Ascending aorta (tissue), 2 donors: Measurements from ENCODE around the gene AACS. TPM values are rescaled to one million over a fixed set of nuclear protein-coding genes. Genes with fewer than 3 reads are reported as not detected.

ENCODE experiments used
- DNase-seq, 2 donors: peaks; one replicate each; pipeline ENCODE4 v3.0.0-alpha.2; 2019; ENCODE audit warnings: low spot score in 2 of 2
- H3K27ac ChIP-seq, 2 donors: fragments of 200-600 bp; sonication (generic); one replicate each; pipeline ENCODE4 v1.5.1; 2016 to 2017; ENCODE audit warnings: mild to moderate bottlenecking in 1 of 2
- H3K27me3 ChIP-seq: fragments of 200-600 bp; sonication (generic); one replicate; pipeline ENCODE4 v1.5.1; 2017
- H3K36me3 ChIP-seq, 2 donors: fragments of 200-600 bp; sonication (generic); one replicate each; pipeline ENCODE4 v1.5.1; 2016
- H3K4me1 ChIP-seq, 2 donors: fragments of 200-600 bp; sonication (generic); one replicate each; pipeline ENCODE4 v1.5.1; 2016 to 2017; ENCODE audit warnings: mild to moderate bottlenecking in 1 of 2
- H3K4me3 ChIP-seq, 2 donors: fragments of 200-600 bp; sonication (generic); one replicate each; pipeline ENCODE4 v1.5.1; 2016 to 2017; ENCODE audit warnings: mild to moderate bottlenecking in 1 of 2
- H3K9me3 ChIP-seq, 2 donors: fragments of 200-600 bp; sonication (generic); one replicate each; pipeline ENCODE4 v1.5.1; 2016
- intact Hi-C: fragments of 100-400 bp; cut with DNase I; formaldehyde crosslinking; loops from one replicate; pipeline ENCODE4 v1.15.1; 2023
- total RNA-seq: library from RNA; depleted of rRNA; stranded (reverse); fragments of >200 nt; gene quantifications from one replicate; pipeline ENCODE4 v1.1.0, GENCODE V29; 2016
- TF ChIP-seq, protein P1 (sequence below), 3 experiments: fragments of 200-600 bp in 2 of 3; fragments of 450-650 bp in 1 of 3; sonication (generic) in 2 of 3; IDR thresholded peaks; one replicate each; pipeline ENCODE4 v1.5.1; 2016 to 2019; ENCODE audit warnings: antibody characterized with exemption in 3 of 3, mild to moderate bottlenecking in 1 of 3, moderate library complexity in 1 of 3

Gene AACS
- total RNA-seq, 1 donor from 2014 or later: 7.0 TPM

DNA sequence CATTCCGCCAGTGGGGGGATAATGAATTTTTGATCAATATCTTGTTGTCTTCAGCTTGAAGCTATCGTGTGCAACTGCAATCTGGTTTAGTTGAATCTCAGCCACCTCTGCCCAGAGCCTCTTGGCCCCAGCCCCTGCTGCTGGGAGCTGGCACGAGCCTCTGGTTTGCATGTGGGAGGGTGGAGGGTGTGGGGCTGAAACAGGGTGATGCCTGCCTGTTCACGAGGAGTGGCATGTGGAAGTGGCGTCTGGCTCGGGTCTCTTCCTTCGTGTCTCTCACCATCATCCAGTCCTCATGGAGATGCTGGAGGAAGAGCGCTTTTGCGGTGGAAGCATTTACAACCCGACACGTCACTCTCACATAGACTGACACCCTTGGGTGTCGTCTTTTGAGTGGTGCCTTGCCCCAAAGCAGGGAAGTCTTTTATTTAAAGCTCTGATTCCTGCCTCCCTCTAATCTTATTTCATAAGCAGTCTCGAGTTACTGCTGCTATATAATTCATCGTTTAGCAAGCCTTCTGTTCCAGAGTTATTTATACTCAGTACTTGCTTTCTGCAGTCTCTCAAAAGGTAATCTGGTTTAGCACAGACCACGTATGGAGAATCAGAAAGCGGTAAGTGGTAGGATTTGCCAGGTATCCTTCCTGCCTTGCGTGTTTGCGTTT is 64.5 kb downstream of the AACS start:
- H3K9me3 ChIP-seq: no peaks in the 10 kb centered on the region
- H3K36me3 ChIP-seq: peaks cover 3 to 11% of the 10 kb centered on the region in 2 donors
- DNase-seq: no peak
- peak overlapping the region; percentile 50 to 59 for H3K27ac ChIP-seq
- no peaks in the 10 kb centered on the region for H3K27me3 ChIP-seq
- intact Hi-C loops: no loop called here
- TF ChIP-seq, protein P1, sequence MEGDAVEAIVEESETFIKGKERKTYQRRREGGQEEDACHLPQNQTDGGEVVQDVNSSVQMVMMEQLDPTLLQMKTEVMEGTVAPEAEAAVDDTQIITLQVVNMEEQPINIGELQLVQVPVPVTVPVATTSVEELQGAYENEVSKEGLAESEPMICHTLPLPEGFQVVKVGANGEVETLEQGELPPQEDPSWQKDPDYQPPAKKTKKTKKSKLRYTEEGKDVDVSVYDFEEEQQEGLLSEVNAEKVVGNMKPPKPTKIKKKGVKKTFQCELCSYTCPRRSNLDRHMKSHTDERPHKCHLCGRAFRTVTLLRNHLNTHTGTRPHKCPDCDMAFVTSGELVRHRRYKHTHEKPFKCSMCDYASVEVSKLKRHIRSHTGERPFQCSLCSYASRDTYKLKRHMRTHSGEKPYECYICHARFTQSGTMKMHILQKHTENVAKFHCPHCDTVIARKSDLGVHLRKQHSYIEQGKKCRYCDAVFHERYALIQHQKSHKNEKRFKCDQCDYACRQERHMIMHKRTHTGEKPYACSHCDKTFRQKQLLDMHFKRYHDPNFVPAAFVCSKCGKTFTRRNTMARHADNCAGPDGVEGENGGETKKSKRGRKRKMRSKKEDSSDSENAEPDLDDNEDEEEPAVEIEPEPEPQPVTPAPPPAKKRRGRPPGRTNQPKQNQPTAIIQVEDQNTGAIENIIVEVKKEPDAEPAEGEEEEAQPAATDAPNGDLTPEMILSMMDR (IDR thresholded peaks at IDR 0.05): no peak
- peak overlapping the region in 1 of 2 donors; percentile 32 for H3K4me3 ChIP-seq
- H3K4me1 ChIP-seq: no peaks in the 10 kb centered on the region

DNA sequence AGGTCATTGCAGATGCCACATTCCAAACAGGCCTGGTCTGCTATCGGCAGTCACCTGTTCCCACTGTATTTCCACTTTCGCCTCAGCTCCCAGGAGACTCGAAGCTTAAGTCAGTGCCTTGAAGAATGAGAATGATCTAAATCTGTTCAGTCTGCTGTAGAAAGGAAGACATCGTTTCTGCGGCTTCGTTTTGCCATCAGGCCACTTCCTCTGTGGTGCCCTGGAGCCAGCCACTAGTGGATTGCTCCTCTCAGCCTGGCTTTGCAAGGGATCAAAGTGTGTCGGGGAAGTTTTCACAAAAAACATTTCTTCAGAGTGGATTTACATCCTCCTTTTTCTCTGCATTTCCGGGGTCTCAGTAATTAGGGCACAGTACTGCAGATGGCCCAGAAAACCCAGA is 66.7 kb downstream of the AACS start:
- TF ChIP-seq, protein P1 (IDR thresholded peaks at IDR 0.05): no peak
- intact Hi-C loops: no loop called here
- H3K36me3 ChIP-seq: peaks cover 16 to 22% of the 10 kb centered on the region in 2 donors

DNA sequence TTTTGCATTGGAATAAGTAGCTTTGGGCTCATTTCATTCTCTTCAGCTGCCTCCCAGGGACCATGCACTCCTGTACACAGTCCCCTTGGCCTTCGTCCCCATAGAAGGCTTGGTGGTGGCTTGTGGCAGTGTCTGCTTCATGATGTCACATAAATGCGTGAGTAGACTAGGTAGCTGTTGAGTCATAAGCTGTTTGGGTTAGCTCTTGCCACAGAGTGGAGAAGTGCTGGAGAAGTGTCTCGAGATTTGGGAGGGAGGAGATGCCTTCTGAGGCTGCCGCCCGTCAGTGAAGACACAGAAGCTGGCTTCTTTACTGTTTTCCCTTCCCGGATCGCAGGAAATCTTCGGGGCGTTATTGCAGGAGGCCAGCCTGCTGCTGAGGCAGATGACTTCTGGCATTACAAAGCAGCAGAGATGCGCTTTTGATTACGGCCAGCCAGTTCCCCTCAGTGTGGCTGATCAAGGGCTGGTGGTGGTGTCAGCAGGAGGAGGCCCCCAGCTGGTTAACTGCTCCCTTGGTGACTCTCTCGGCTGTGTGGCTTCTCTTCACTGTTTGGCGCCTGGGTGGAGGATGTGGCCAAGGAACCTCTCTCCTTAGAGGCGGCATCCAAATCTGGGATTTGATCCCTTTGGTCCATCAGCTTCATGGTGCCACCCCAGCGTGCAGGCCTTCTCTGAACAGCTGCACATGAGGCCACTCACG is 67.6 kb downstream of the AACS start:
- H3K4me1 ChIP-seq: no peaks in the 10 kb centered on the region
- intact Hi-C loops: no loop called here

More for the DNA sequence above, 66.7 kb downstream of the AACS start:
- Histone ChIP-seq H3K4me1 (no peaks in the 10 kb centered on the region), H3K27ac (no peak overlapping the region), H3K4me3 (no peak overlapping the region), H3K27me3 (no peaks in the 10 kb centered on the region), H3K9me3 (no peaks in the 10 kb centered on the region)
- DNase-seq: no peak

DNA sequence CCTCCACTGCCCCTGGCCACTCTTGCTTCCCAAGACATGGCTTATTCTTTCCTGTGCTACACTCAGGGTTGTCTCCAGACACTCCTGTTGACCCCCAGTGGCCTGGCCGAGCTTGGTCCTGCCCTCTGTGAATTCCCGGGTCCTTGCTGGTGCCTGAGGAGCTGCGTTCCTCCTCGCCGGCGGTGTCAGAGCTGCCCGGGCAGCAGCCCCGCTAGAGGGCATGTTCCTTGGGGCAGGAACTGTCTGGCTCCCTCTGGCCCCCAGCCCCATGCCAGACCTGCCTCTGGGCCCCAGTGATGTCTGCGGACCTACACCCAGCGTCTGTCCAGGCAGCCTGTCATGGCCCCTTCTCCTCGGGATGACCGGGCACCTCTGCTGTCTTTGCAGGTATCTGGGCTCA is 68.4 kb downstream of the AACS start:
- intact Hi-C loops: no loop called here
- TF ChIP-seq, protein P1 (IDR thresholded peaks at IDR 0.05): no peak
- DNase-seq: no peak
- H3K27me3 ChIP-seq: no peaks in the 10 kb centered on the region
- no peak overlapping the region for H3K4me3 ChIP-seq
- peaks cover 16 to 23% of the 10 kb centered on the region in 2 donors for H3K36me3 ChIP-seq
- H3K27ac ChIP-seq: no peak overlapping the region
- H3K9me3 ChIP-seq: no peaks in the 10 kb centered on the region
- H3K4me1 ChIP-seq: no peaks in the 10 kb centered on the region

More for the DNA sequence above, 67.6 kb downstream of the AACS start:
- no peaks in the 10 kb centered on the region for H3K27me3 ChIP-seq
- no peak overlapping the region for H3K27ac ChIP-seq
- H3K9me3 ChIP-seq: no peaks in the 10 kb centered on the region
- TF ChIP-seq, protein P1 (IDR thresholded peaks at IDR 0.05): no peak
- no peak for DNase-seq
- H3K4me3 ChIP-seq: no peak overlapping the region
- H3K36me3 ChIP-seq: peaks cover 16 to 23% of the 10 kb centered on the region in 2 donors

DNA sequence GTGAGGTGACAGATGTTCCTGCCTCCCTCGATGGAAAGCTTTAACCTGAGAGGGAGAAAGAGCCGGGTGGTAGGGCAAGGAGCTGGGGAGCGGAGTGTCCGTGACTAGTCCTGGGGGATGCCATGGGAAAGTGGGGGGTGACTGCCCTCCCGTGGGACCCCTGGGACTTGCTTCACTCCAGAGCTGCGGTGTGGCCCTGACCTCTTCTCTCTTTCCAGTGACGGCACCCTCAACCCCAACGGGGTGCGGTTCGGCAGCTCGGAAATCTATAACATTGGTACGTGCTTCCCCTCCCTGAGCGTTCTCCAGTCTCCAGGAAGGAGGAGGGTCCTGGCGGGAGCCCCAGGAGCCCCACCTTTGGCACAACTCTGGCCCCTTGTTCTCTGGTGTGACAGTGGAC is 69.3 kb downstream of the AACS start:
- H3K4me1 ChIP-seq: no peaks in the 10 kb centered on the region
- peaks cover 16 to 28% of the 10 kb centered on the region in 2 donors for H3K36me3 ChIP-seq
- no peak overlapping the region for H3K27ac ChIP-seq
- no peak for DNase-seq
- intact Hi-C loops: no loop called here
- H3K9me3 ChIP-seq: no peaks in the 10 kb centered on the region
- TF ChIP-seq, protein P1 (IDR thresholded peaks at IDR 0.05): no peak
- H3K4me3 ChIP-seq: no peak overlapping the region
- no peaks in the 10 kb centered on the region for H3K27me3 ChIP-seq
